Stimulated activated CD8-positive, alpha-beta memory T cell treated with anti-CD3 and anti-CD28 coated beads, Interleukin-12 subunit alpha, Interleukin-12 subunit beta, amount 100 ng/mL, for 24 hours (primary cell): ENCODE data around the gene LDHD.
"Not testable (repeated sequence)": the region's sequence is repeated elsewhere in the genome, so short reads cannot be mapped to it uniquely, and the experiment has no call there.

Experiments
- DNase-seq: peaks from one replicate; pipeline ENCODE4 v3.0.0-alpha.2; 2020; ENCODE audit errors: extremely low read depth

The LDHD gene

GRCh38 chr16:75099738-75100602, 16.6 kb downstream of the LDHD start:
- no peak for DNase-seq

- no peak for DNase-seq
Observed at GRCh38 chr16:75099075-75099667, 17.4 kb downstream of the LDHD start.

DNA sequence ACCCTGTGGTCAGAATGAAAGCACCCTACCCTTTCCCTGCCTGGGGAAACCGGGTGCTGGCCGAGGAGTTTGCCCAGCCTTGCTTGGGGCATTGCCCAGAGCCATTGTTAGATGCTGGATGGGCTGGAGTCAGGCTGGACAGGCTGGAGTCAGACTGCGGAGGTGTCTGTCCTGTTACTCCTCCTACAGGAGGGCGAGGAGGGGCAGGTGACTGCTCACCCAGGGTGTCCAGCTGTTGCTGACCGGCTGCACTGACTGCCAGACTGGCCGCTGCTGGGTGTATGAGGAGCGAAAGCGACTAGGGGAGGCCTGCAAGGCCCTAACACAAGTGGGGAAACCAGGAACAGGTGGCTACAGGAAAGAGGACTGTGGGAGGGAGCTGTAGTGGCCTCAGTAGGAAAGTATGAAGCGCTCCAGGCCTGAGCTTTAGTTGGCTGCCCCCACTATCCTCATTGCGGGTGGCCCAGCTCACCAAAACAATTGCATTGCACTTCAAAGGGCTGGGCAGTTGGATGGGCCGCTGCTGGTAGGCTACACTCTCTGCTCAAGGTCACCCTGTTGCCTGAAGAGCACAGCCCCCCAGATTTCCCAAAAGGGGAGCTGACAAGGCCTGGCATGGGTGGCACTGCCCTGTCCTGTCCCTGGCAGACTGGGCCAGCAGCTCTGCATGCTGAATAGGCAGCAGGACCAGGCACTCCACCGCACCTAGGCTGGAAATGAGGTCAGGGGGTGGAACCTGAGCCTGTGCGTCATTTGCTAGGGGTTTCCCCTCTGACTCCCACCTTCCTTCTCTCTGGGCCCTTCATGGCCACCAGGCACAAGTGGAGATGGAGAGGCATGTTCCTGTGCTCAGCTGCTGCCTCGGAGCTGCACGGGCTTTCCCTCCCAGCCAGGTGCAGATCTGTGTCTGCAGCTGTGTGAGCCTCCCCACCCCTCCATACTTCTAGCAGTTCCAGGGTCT, 18.4 kb downstream of the LDHD start:
- DNase-seq, result no peak

- no peak for DNase-seq
Observed at GRCh38 chr16:75097191-75097761, 19.3 kb downstream of the LDHD start.

GRCh38 chr16:75096656-75097055, 19.9 kb downstream of the LDHD start:
- DNase-seq, result no peak

DNA sequence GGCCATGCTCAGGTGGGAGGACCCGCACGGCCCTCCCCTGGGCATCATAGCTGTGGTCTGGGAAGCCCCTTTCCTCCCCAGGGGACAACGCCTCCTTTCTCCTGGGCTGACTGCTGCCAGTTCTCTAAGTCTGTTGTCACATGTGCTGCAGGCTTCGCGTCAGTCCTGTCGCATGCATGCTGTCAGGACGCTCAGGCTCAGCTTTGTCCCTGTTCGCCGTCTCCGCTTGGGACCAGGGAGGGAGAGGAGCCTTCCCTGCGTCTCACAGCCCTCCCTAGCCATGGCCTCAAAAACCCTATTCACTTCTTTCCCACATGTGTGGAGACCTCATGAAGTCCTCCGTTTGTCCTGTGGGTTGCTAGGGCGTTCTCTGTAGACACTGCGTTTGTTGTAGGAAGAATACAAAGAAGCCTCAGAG, 21.4 kb downstream of the LDHD start:
- DNase-seq, result no peak

GRCh38 chr16:75093598-75094540, 22.7 kb downstream of the LDHD start:
- no peak for DNase-seq

- DNase-seq, result no peak
Observed at GRCh38 chr16:75092777-75093176, 23.8 kb downstream of the LDHD start.

GRCh38 chr16:75091619-75092018, 25.0 kb downstream of the LDHD start:
- not testable (repeated sequence) for DNase-seq

DNA sequence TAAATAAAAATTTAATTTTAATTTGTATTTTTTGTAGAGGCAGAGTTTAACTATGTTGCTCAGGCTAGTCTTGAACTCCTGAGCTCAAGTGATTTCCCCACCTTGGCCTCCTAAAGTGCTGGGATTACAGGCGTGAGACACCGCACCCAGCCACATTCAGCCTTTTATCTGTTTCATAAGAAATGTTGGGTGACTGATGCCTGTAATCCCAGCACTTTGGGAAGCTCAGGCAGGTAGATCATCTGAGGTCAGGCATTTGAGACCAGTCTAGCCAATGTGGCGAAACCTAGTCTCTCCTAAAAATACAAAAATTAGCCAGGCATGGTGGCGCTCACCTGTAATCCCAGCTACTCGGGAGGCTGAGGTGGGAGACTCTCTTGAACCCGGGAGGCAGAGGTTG, 25.7 kb downstream of the LDHD start:
- DNase-seq, result not testable (repeated sequence)

DNA sequence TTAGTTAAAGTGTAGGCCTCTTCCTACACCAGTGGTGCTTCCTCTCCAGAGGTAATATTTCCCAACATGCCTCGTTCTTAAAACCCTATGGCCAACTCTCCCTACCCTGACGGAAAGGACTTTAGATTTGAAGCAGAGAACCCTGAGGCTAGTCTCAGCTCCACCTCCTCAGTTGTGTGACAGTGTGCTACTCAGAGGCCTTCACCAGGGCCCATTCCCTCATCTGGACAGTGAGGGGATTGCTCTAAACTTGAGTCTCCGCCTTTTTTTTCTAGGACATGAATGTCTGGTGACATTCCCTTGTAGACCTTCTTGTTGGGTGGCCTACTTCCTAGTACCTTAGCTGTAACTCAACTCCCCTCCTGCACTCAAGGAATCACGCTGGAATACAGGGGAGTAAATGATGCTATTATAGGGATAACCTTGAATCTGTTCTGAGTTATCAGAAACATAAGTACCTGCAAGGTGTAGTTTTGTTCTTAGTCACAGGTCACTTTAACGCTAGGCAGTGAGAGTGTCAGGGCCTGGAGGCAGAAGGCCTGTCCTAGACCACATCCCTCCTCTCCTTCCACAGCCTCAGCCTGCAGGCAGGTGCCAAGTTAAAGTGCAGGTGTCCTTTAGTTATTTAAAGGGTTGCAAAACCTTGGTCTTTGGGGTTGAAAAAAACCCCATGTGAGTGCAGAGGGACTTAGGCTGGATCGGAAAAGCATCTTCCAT, 26.9 kb downstream of the LDHD start:
- DNase-seq, result no peak

DNA sequence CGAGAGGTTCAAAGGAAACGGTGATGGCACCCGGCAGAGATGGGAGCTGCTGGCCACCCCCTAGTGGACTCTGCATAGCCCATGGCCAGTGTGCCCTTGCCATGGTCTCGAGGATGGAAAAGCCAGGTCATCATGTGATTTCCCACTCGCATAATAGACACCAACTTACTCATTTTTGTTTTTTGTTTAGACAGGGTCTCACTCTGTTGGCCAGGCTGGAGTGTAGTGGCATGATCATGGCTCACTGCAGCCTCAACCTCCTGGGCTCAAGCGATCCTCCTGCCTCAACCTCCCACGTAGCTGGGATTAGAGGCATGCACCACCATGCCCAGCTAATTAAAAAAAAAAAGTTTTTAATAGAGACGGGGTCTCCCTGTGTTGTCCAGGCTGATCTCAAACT, 27.6 kb downstream of the LDHD start:
- no peak for DNase-seq

- no peak for DNase-seq
Observed at GRCh38 chr16:75088216-75088615, 28.4 kb downstream of the LDHD start.

GRCh38 chr16:75087375-75087979, 29.1 kb downstream of the LDHD start:
- DNase-seq, result no peak

DNA sequence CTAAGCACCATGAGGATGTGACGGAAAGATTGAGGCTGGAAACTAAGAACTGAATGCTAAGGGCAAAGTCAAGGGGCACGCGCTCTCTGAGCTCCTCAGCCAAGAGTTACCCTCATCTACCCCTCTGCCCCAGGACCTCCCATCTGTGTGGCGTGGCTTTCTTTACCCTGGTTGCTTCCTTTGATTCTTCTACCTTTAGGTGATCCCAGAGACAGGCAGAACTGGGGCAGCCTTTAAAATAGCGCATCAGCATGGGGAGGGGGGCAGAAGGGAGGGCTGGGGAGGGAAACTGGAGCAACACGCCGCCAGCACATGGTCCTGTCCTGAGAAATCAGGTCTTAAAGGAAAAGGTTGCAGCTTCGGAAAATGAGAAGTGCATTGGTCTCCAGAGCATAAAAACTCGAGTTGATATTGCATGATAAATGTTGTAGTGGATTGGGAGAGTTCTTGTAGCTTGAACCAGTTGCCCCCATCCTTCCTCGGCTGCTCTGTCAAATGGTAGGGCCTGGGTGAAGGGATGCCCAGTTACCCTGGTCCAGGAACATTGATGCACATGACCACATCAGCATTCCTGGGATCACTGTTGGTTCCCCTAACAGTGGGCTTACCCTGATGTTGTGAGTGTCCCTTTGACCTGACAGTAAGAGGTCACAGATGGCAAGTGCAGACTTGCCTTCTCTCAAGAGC, 29.7 kb downstream of the LDHD start:
- DNase-seq, result no peak

DNA sequence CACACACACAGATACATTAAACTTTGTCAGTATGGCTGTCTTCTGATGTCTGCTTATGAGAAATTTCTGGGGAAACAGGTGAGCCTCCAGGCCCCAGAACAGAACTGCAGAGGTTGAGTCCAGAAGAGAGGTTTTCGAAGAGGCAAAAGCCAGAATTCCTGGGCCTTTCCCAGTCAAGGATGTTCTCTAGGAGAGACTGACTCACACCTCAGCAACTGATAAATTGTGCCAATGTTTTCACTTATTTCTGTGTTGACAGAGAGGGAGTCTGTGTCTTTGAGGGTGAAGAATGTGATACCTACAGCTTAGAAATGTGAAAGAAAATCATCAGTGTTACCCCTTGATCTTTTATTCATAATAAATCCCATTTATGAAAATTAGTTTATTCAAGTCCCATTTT, 30.3 kb downstream of the LDHD start:
- DNase-seq, result no peak

DNA sequence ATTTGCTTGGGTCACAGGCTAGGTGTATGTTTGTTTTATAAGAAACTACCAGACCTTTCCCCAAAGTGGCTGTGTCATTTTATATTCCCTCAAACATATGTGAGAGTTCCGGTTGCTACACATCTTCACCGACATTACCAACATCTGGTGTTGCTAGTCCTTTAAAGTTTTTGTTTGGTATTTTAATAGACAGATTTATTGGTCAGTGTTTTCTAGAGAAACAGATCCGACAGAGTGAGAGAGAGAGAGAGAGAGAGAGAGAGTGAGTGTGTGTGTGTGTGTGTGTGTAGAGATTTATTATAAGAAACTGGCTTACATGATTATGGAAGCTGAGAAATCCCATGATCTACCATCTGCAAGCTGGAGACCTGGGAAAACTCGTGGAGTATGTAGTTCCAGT, 31.0 kb downstream of the LDHD start:
- DNase-seq, result no peak

DNA sequence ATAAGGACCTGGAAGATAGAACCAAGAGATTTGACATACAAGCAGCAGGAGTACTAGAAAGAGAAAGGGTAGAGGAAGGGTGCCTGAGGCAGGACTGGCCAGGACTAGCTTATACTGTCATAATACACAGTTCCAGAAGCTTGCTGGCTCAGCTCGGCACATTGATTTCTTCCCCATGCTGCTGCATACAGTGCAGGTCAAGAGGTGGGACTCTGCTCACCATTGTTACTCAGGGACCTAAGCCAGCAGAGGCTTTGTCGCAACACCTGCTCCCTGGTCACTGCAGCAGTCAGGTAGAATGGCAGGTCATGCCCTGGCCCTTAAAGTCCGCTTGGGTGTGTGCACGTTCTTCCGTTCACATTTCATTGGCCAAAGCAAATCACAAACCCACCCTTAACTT, 32.8 kb downstream of the LDHD start:
- no peak for DNase-seq
